HUES6 (cell line): ENCODE results near the gene NUDT4.
A peak's percentile ranks its signal among the peaks of the same experiment; 100 is the strongest.

Experiments used
- H3K27ac ChIP-seq: 2 replicates; pipeline ENCODE4 v1.7.0; 2013; ENCODE audit warnings: low read depth, mild to moderate bottlenecking, low read length, inconsistent platforms
- H3K27me3 ChIP-seq: 2 replicates; pipeline ENCODE4 v1.6.1; 2013; ENCODE audit warnings: low read length; ENCODE audit not compliant: control insufficient read depth, insufficient read depth
- H3K36me3 ChIP-seq: 2 replicates; pipeline ENCODE4 v1.6.1; 2013; ENCODE audit warnings: low read length; ENCODE audit not compliant: control insufficient read depth, insufficient read depth
- H3K4me1 ChIP-seq: 2 replicates; pipeline ENCODE4 v1.6.1; 2013; ENCODE audit warnings: low read length; ENCODE audit not compliant: control insufficient read depth, insufficient read depth
- H3K4me3 ChIP-seq: 2 replicates; pipeline ENCODE4 v1.5.1; 2013; ENCODE audit warnings: low read depth, low read length
- H3K9ac ChIP-seq: one replicate; pipeline ENCODE4 v1.6.1; 2013; ENCODE audit warnings: mild to moderate bottlenecking, low read length
- H3K9me3 ChIP-seq: 2 replicates; pipeline ENCODE4 v1.6.1; 2013; ENCODE audit warnings: low read depth, low read length; ENCODE audit not compliant: control insufficient read depth, insufficient read depth

The NUDT4 gene

GRCh38 chr12:93415723-93416464, 38.2 kb downstream of the NUDT4 start:
- H3K9ac ChIP-seq = no peak overlapping the region
- H3K9me3 ChIP-seq = no peaks in the 10 kb centered on the region
- 0 out of 2 replicates have a peak, but pooled peaks cover 4% of the 10 kb centered on the region for H3K4me1 ChIP-seq
- H3K27ac ChIP-seq = peak overlapping the region; percentile 28; the same call in 1 of the 2 replicates
- H3K4me3 ChIP-seq = no peak overlapping the region
- H3K27me3 ChIP-seq = no peaks in the 10 kb centered on the region
- 0 out of 2 replicates have a peak, but pooled peaks cover 3% of the 10 kb centered on the region for H3K36me3 ChIP-seq

GRCh38 chr12:93417967-93418480, 40.3 kb downstream of the NUDT4 start:
- H3K27me3 ChIP-seq = no peaks in the 10 kb centered on the region
- no peak overlapping the region for H3K9ac ChIP-seq
- no peak overlapping the region for H3K27ac ChIP-seq
- H3K9me3 ChIP-seq = no peaks in the 10 kb centered on the region
- no peak overlapping the region for H3K4me3 ChIP-seq
- H3K4me1 ChIP-seq = peaks cover 8% of the 10 kb centered on the region
- H3K36me3 ChIP-seq = no peaks in the 10 kb centered on the region

DNA sequence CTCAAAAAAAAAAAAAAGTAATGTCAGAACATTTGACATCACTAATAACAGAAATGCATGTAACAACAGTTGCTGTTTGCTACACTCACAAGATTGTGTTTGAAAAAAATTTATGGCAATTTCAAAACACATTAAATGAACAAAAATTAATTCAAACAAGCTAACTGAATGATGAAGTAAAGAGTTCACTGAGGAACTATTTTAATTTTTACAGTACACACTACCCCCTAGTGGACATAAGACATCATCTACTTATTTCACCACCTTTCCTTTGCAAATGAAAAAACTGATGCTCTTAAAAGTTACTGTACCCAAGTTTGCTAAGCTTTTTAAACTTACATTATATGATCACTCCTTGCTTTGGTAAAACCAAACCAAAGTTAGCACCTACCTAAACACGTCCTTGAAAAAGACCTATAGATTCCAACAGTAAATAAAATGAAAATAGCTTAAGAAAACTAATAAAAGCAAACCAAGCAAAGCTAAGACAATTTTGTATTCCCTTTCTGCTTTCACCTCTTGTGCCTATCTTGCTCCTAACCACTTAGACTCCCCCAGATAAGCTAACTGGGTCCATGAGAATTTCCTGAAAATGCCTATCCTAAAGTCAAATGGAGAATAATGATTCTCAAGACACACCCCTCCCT, 41.8 kb downstream of the NUDT4 start:
- Histone ChIP-seq H3K9ac (no peak overlapping the region), H3K27ac (no peak overlapping the region)

GRCh38 chr12:93422050-93422449, 44.3 kb downstream of the NUDT4 start:
- Histone ChIP-seq H3K36me3 (no peaks in the 10 kb centered on the region), H3K27ac (no peak overlapping the region), H3K27me3 (no peaks in the 10 kb centered on the region), H3K4me1 (peaks cover 37% of the 10 kb centered on the region), H3K4me3 (no peak overlapping the region), H3K9me3 (no peaks in the 10 kb centered on the region), H3K9ac (no peak overlapping the region)

More for the DNA sequence above, 41.8 kb downstream of the NUDT4 start:
- Histone ChIP-seq H3K27me3 (no peaks in the 10 kb centered on the region), H3K4me1 (peaks cover 16% of the 10 kb centered on the region), H3K36me3 (no peaks in the 10 kb centered on the region), H3K9me3 (no peaks in the 10 kb centered on the region), H3K4me3 (no peak overlapping the region)

DNA sequence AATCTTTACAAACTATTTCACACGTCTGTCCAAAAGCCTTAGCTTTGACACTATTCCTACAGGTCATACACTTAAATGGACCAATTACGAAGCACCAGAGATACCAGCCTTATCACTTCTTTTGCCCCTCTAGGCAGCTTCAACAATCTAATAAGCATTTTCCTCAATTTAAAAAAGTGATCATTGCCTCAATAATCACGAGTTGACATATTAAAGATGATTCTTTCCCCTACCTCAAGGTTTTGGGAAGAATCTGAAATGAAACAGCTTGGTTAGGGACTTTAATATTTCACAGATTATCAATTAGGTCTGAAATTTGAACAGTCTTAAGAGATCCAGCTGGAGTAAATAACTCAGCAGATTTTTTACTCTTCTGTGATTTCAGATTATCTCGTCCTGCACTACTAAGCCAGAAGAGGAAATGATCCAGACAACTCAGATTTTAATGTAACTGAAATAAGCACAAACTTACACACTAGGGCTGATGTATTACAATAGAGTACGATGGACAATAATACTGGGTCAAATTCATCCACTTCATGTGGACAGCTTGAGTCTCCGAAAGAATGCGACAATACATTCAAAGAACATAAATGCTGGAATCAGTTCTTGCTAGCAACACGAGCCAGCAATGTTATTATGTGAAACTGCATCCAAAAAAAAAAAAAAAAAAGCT, 48.1 kb downstream of the NUDT4 start:
- H3K9me3 ChIP-seq = no peaks in the 10 kb centered on the region
- no peaks in the 10 kb centered on the region for H3K27me3 ChIP-seq
- peaks cover 37% of the 10 kb centered on the region for H3K4me1 ChIP-seq
- no peaks in the 10 kb centered on the region for H3K36me3 ChIP-seq
- no peak overlapping the region for H3K9ac ChIP-seq
- H3K27ac ChIP-seq = no peak overlapping the region
- no peak overlapping the region for H3K4me3 ChIP-seq

DNA sequence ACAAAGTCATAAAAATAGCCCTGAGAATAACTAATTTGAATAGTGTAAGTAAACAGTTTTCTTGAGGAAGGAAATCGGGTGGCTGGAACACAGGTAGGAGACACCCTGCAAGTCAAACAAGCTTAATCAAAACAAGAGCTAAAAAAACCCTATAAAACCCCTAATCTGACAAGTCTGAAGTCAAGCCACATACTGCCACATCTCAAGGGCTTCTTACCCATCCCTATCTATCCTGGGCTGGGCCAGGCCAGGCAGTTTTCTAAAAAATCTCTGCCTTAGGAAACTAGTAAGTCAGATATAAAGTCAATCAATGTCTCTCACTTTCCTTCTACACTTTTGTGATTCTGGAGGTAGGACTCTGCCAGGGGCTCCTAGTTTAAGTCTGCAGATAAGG, 48.7 kb downstream of the NUDT4 start:
- H3K9ac ChIP-seq = no peak overlapping the region
- no peaks in the 10 kb centered on the region for H3K36me3 ChIP-seq
- H3K4me1 ChIP-seq = peaks cover 37% of the 10 kb centered on the region
- no peak overlapping the region for H3K27ac ChIP-seq
- H3K9me3 ChIP-seq = no peaks in the 10 kb centered on the region
- H3K27me3 ChIP-seq = no peaks in the 10 kb centered on the region
- H3K4me3 ChIP-seq = no peak overlapping the region

- no peak overlapping the region for H3K9ac ChIP-seq
- H3K4me3 ChIP-seq = no peak overlapping the region
- peaks cover 34% of the 10 kb centered on the region for H3K4me1 ChIP-seq
- H3K9me3 ChIP-seq = no peaks in the 10 kb centered on the region
- no peaks in the 10 kb centered on the region for H3K36me3 ChIP-seq
- no peak overlapping the region for H3K27ac ChIP-seq
- no peaks in the 10 kb centered on the region for H3K27me3 ChIP-seq
Measured at GRCh38 chr12:93427779-93428564, 50.2 kb downstream of the NUDT4 start.

DNA sequence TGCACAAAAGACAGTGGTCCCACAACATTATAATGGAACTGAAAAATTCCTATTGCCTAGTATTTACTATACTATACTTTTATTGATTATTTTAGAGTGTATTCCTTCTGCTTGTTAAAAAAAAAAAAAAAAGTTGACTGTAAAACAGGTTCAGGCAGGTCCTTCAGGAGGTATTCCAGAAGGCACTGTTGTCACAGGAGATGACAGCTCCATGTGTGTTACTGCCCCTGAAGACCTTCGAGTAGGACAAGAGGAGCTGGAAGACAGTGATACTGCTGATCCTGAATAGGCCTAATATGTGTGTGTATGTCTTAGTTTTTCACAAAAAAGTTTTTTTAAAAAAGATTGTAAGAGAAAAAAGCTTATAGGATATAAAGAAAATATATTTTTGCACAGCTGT, 51.7 kb downstream of the NUDT4 start:
- Histone ChIP-seq H3K27ac (no peak overlapping the region), H3K9ac (no peak overlapping the region), H3K4me1 (peaks cover 21% of the 10 kb centered on the region), H3K36me3 (no peaks in the 10 kb centered on the region), H3K27me3 (no peaks in the 10 kb centered on the region), H3K9me3 (no peaks in the 10 kb centered on the region), H3K4me3 (no peak overlapping the region)

- H3K4me3 ChIP-seq = no peak overlapping the region
- H3K36me3 ChIP-seq = no peaks in the 10 kb centered on the region
Measured at GRCh38 chr12:93429852-93430251, 52.1 kb downstream of the NUDT4 start.

DNA sequence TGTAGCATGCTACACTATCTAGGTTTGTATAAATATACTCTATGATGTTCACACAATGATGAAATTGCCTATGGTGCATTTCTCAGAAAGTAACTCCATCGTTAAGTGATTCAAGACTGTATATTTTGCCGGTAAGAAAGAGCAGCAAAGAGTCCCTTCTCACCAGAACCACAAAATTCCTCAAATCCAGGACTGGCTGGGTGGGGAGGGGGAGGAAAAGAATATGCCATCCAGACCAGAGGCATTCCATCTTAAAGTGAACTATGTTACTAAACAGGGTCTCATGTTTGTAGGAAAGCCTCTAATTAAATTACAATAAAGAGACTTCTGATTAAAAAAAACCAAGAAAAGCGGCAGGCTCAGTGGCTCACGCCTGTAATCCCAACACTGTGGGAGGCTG, 52.6 kb downstream of the NUDT4 start:
- no peaks in the 10 kb centered on the region for H3K36me3 ChIP-seq
- H3K4me1 ChIP-seq = peaks cover 15% of the 10 kb centered on the region
- no peaks in the 10 kb centered on the region for H3K9me3 ChIP-seq
- H3K27me3 ChIP-seq = no peaks in the 10 kb centered on the region
- no peak overlapping the region for H3K27ac ChIP-seq
- no peak overlapping the region for H3K9ac ChIP-seq
- H3K4me3 ChIP-seq = no peak overlapping the region

More at GRCh38 chr12:93429852-93430251, 52.1 kb downstream of the NUDT4 start:
- no peaks in the 10 kb centered on the region for H3K27me3 ChIP-seq
- no peak overlapping the region for H3K27ac ChIP-seq
- H3K4me1 ChIP-seq = peaks cover 19% of the 10 kb centered on the region
- no peaks in the 10 kb centered on the region for H3K9me3 ChIP-seq
- H3K9ac ChIP-seq = no peak overlapping the region
